Measurements from ENCODE around the gene APLNR.

The APLNR gene

GRCh38 chr11:57275582-57275981, 38.5 kb upstream of the APLNR start:
- no peak for DNase-seq
- no peak overlapping the region for H4K8ac ChIP-seq (ENCODE audit: low read depth, low read length)
- H2AK5ac ChIP-seq (ENCODE audit: low read length), result no peak overlapping the region
- H3K18ac ChIP-seq (ENCODE audit: low read length), result no peak overlapping the region
- H3K4me1 ChIP-seq (ENCODE audit: control insufficient read depth in 1 of 2, insufficient read depth in 2 of 2, low read length in 2 of 2), result peaks cover 11 to 18% of the 10 kb centered on the region in 2 experiments
- WGBS (ENCODE audit: extremely low coverage, insufficient coverage, insufficient read length), result no CpG with 5 or more reads among the region's 3 CpGs
- H3K27me3 ChIP-seq (ENCODE audit: insufficient read depth, low read length), result no peaks in the 10 kb centered on the region
- no peaks in the 10 kb centered on the region for H3K9me3 ChIP-seq (ENCODE audit: insufficient read depth, low read depth, low read length)
- no peak overlapping the region for H3K4me2 ChIP-seq (ENCODE audit: low read length)
- H2BK120ac ChIP-seq (ENCODE audit: insufficient read depth, low read length, poor library complexity), result no peak overlapping the region
- H2BK12ac ChIP-seq (ENCODE audit: low read length), result peak overlapping the region; percentile 6
- H4K12ac ChIP-seq (ENCODE audit: low read depth, low read length), result no peak overlapping the region
- no peak overlapping the region for H2BK5ac ChIP-seq (ENCODE audit: low read depth, low read length, poor library complexity)
- H3K14ac ChIP-seq (ENCODE audit: low read length), result no peak overlapping the region
- no peak overlapping the region for H3K4ac ChIP-seq (ENCODE audit: low read depth, low read length)
- H2AFZ ChIP-seq (ENCODE audit: insufficient read depth, low read length, poor library complexity), result no peak overlapping the region
- no peak overlapping the region for H3K23ac ChIP-seq (ENCODE audit: low read length)
- no peak overlapping the region for H4K91ac ChIP-seq (ENCODE audit: low read depth, low read length)
- H3K27ac ChIP-seq (ENCODE audit: low read depth, low read length), result no peak overlapping the region
- no peaks in the 10 kb centered on the region for H3K79me2 ChIP-seq (ENCODE audit: control insufficient read depth, insufficient read depth, low read length, poor library complexity)
- H3K4me3 ChIP-seq (ENCODE audit: low read depth, low read length), result no peak overlapping the region
- H3K79me1 ChIP-seq (ENCODE audit: low read length), result peaks cover 13% of the 10 kb centered on the region
- H3K9ac ChIP-seq (ENCODE audit: low read length), result no peak overlapping the region
- peaks cover 0 to 2% of the 10 kb centered on the region in 2 experiments for H3K36me3 ChIP-seq (ENCODE audit: control insufficient read depth in 1 of 2, insufficient read depth in 2 of 2, low read length in 2 of 2)

GRCh38 chr11:57274904-57275498, 38.0 kb upstream of the APLNR start:
- H3K4me2 ChIP-seq (ENCODE audit: low read length), result no peak overlapping the region
- no peak overlapping the region for H3K9ac ChIP-seq (ENCODE audit: low read length)
- H2AFZ ChIP-seq (ENCODE audit: insufficient read depth, low read length, poor library complexity), result no peak overlapping the region
- H3K23ac ChIP-seq (ENCODE audit: low read length), result no peak overlapping the region
- H3K4me1 ChIP-seq (ENCODE audit: control insufficient read depth in 1 of 2, insufficient read depth in 2 of 2, low read length in 2 of 2), result peaks cover 11 to 15% of the 10 kb centered on the region in 2 experiments
- peaks cover 0 to 2% of the 10 kb centered on the region in 2 experiments for H3K36me3 ChIP-seq (ENCODE audit: control insufficient read depth in 1 of 2, insufficient read depth in 2 of 2, low read length in 2 of 2)
- no peak overlapping the region for H4K8ac ChIP-seq (ENCODE audit: low read depth, low read length)
- no peak overlapping the region for H4K12ac ChIP-seq (ENCODE audit: low read depth, low read length)
- no peak for DNase-seq
- H3K4me3 ChIP-seq (ENCODE audit: low read depth, low read length), result no peak overlapping the region
- H3K4ac ChIP-seq (ENCODE audit: low read depth, low read length), result no peak overlapping the region
- peaks cover 13% of the 10 kb centered on the region for H3K79me1 ChIP-seq (ENCODE audit: low read length)
- peak overlapping the region; percentile 6 for H2BK12ac ChIP-seq (ENCODE audit: low read length)
- H3K27ac ChIP-seq (ENCODE audit: low read depth, low read length), result no peak overlapping the region
- no peak overlapping the region for H2BK5ac ChIP-seq (ENCODE audit: low read depth, low read length, poor library complexity)
- no peak overlapping the region for H3K18ac ChIP-seq (ENCODE audit: low read length)
- H3K14ac ChIP-seq (ENCODE audit: low read length), result no peak overlapping the region
- no CpG with 5 or more reads among the region's 1 CpG for WGBS (ENCODE audit: extremely low coverage, insufficient coverage, insufficient read length)
- H2AK5ac ChIP-seq (ENCODE audit: low read length), result no peak overlapping the region
- H3K79me2 ChIP-seq (ENCODE audit: control insufficient read depth, insufficient read depth, low read length, poor library complexity), result no peaks in the 10 kb centered on the region
- no peaks in the 10 kb centered on the region for H3K9me3 ChIP-seq (ENCODE audit: insufficient read depth, low read depth, low read length)
- no peaks in the 10 kb centered on the region for H3K27me3 ChIP-seq (ENCODE audit: insufficient read depth, low read length)
- no peak overlapping the region for H4K91ac ChIP-seq (ENCODE audit: low read depth, low read length)
- H2BK120ac ChIP-seq (ENCODE audit: insufficient read depth, low read length, poor library complexity), result no peak overlapping the region

GRCh38 chr11:57273448-57274058, 36.5 kb upstream of the APLNR start:
- H4K91ac ChIP-seq (ENCODE audit: low read depth, low read length), result no peak overlapping the region
- H3K4me2 ChIP-seq (ENCODE audit: low read length), result no peak overlapping the region
- no CpG with 5 or more reads among the region's 4 CpGs for WGBS (ENCODE audit: extremely low coverage, insufficient coverage, insufficient read length)
- H3K14ac ChIP-seq (ENCODE audit: low read length), result no peak overlapping the region
- no peak overlapping the region for H4K8ac ChIP-seq (ENCODE audit: low read depth, low read length)
- no peak overlapping the region for H2BK5ac ChIP-seq (ENCODE audit: low read depth, low read length, poor library complexity)
- H3K27ac ChIP-seq (ENCODE audit: low read depth, low read length), result no peak overlapping the region
- H3K79me2 ChIP-seq (ENCODE audit: control insufficient read depth, insufficient read depth, low read length, poor library complexity), result no peaks in the 10 kb centered on the region
- DNase-seq, result no peak
- no peak overlapping the region for H2BK120ac ChIP-seq (ENCODE audit: insufficient read depth, low read length, poor library complexity)
- no peak overlapping the region for H3K4me3 ChIP-seq (ENCODE audit: low read depth, low read length)
- H3K18ac ChIP-seq (ENCODE audit: low read length), result no peak overlapping the region
- H3K27me3 ChIP-seq (ENCODE audit: insufficient read depth, low read length), result no peaks in the 10 kb centered on the region
- no peak overlapping the region for H2BK12ac ChIP-seq (ENCODE audit: low read length)
- H2AFZ ChIP-seq (ENCODE audit: insufficient read depth, low read length, poor library complexity), result no peak overlapping the region
- H2AK5ac ChIP-seq (ENCODE audit: low read length), result no peak overlapping the region
- no peak overlapping the region for H4K12ac ChIP-seq (ENCODE audit: low read depth, low read length)
- H3K79me1 ChIP-seq (ENCODE audit: low read length), result peaks cover 7% of the 10 kb centered on the region
- no peaks in the 10 kb centered on the region for H3K9me3 ChIP-seq (ENCODE audit: insufficient read depth, low read depth, low read length)
- H3K4ac ChIP-seq (ENCODE audit: low read depth, low read length), result no peak overlapping the region
- no peak overlapping the region for H3K23ac ChIP-seq (ENCODE audit: low read length)
- peaks cover 5 to 9% of the 10 kb centered on the region in 2 experiments for H3K4me1 ChIP-seq (ENCODE audit: control insufficient read depth in 1 of 2, insufficient read depth in 2 of 2, low read length in 2 of 2)
- H3K36me3 ChIP-seq (ENCODE audit: control insufficient read depth in 1 of 2, insufficient read depth in 2 of 2, low read length in 2 of 2), result peaks cover 0 to 2% of the 10 kb centered on the region in 2 experiments
- H3K9ac ChIP-seq (ENCODE audit: low read length), result no peak overlapping the region

GRCh38 chr11:57269571-57270021, 32.5 kb upstream of the APLNR start:
- H4K12ac ChIP-seq (ENCODE audit: low read depth, low read length), result no peak overlapping the region
- H3K4me2 ChIP-seq (ENCODE audit: low read length), result no peak overlapping the region
- DNase-seq, result no peak
- no peak overlapping the region for H2BK120ac ChIP-seq (ENCODE audit: insufficient read depth, low read length, poor library complexity)
- peaks cover 0 to 2% of the 10 kb centered on the region in 2 experiments for H3K36me3 ChIP-seq (ENCODE audit: control insufficient read depth in 1 of 2, insufficient read depth in 2 of 2, low read length in 2 of 2)
- H3K23ac ChIP-seq (ENCODE audit: low read length), result no peak overlapping the region
- WGBS (ENCODE audit: extremely low coverage, insufficient coverage, insufficient read length), result no CpG with 5 or more reads among the region's 3 CpGs
- no peak overlapping the region for H3K9ac ChIP-seq (ENCODE audit: low read length)
- no peak overlapping the region for H2AFZ ChIP-seq (ENCODE audit: insufficient read depth, low read length, poor library complexity)
- H3K4me1 ChIP-seq (ENCODE audit: control insufficient read depth in 1 of 2, insufficient read depth in 2 of 2, low read length in 2 of 2), result no peaks in the 10 kb centered on the region
- H2BK5ac ChIP-seq (ENCODE audit: low read depth, low read length, poor library complexity), result no peak overlapping the region
- no peak overlapping the region for H3K4me3 ChIP-seq (ENCODE audit: low read depth, low read length)
- H2AK5ac ChIP-seq (ENCODE audit: low read length), result no peak overlapping the region
- H4K8ac ChIP-seq (ENCODE audit: low read depth, low read length), result no peak overlapping the region
- no peak overlapping the region for H2BK12ac ChIP-seq (ENCODE audit: low read length)
- H3K27ac ChIP-seq (ENCODE audit: low read depth, low read length), result no peak overlapping the region
- H3K79me2 ChIP-seq (ENCODE audit: control insufficient read depth, insufficient read depth, low read length, poor library complexity), result no peaks in the 10 kb centered on the region
- H3K27me3 ChIP-seq (ENCODE audit: insufficient read depth, low read length), result no peaks in the 10 kb centered on the region
- no peaks in the 10 kb centered on the region for H3K9me3 ChIP-seq (ENCODE audit: insufficient read depth, low read depth, low read length)
- H3K14ac ChIP-seq (ENCODE audit: low read length), result no peak overlapping the region
- no peaks in the 10 kb centered on the region for H3K79me1 ChIP-seq (ENCODE audit: low read length)
- no peak overlapping the region for H4K91ac ChIP-seq (ENCODE audit: low read depth, low read length)
- no peak overlapping the region for H3K4ac ChIP-seq (ENCODE audit: low read depth, low read length)
- H3K18ac ChIP-seq (ENCODE audit: low read length), result no peak overlapping the region

Data from trophoblast cell (in vitro differentiated cells and primary cell).